Measurements from ENCODE around the gene ATOH8. TPM values are rescaled to one million over a fixed set of nuclear protein-coding genes. Genes with fewer than 3 reads are reported as not detected.

Gene ATOH8
- total and polyA plus RNA-seq, 2 donors (not counting 1 experiment from before 2014, with no cell fraction given) = not detected

DNA sequence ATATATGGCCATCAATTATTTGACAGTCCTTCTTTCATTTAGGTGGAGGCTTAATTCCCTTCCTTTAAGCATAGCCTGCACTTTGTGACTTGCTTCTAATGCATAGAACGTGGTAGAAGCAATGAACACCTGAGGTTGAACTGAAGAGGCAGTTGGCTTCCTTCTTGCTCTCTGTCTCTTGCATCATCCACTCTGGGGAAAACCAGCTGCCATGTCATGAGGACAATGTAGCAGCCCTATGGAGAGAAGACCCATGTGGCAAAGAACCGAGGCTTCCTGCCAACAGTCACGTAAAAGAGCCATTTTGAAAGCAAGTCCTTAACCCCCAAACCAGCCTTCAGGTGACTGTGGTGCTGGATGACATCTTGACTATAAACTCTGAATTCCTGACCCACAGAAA, 46.8 kb downstream of the ATOH8 start:
- Mint-ChIP-seq H3K27me3 (peaks cover 43% of the 10 kb centered on the region), H3K9me3 (ENCODE audit: insufficient read depth) (peaks cover 2% of the 10 kb centered on the region), H3K4me1 (peaks cover 6% of the 10 kb centered on the region), H3K4me3 (no peak overlapping the region), H3K27ac (no peak overlapping the region)
- no peak overlapping the region for H3K4me2 ChIP-seq (replicated peaks; ENCODE audit: low read depth, low read length, poor library complexity, severe bottlenecking)
- TF ChIP-seq EZH2 (IDR thresholded peaks at IDR 0.05; ENCODE audit: borderline replicate concordance, insufficient read depth, low read depth, low read length, poor library complexity, severe bottlenecking) = no peak
- TF ChIP-seq, protein P1, sequence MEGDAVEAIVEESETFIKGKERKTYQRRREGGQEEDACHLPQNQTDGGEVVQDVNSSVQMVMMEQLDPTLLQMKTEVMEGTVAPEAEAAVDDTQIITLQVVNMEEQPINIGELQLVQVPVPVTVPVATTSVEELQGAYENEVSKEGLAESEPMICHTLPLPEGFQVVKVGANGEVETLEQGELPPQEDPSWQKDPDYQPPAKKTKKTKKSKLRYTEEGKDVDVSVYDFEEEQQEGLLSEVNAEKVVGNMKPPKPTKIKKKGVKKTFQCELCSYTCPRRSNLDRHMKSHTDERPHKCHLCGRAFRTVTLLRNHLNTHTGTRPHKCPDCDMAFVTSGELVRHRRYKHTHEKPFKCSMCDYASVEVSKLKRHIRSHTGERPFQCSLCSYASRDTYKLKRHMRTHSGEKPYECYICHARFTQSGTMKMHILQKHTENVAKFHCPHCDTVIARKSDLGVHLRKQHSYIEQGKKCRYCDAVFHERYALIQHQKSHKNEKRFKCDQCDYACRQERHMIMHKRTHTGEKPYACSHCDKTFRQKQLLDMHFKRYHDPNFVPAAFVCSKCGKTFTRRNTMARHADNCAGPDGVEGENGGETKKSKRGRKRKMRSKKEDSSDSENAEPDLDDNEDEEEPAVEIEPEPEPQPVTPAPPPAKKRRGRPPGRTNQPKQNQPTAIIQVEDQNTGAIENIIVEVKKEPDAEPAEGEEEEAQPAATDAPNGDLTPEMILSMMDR (IDR thresholded peaks at IDR 0.05) = no peak
- peaks cover 0 to 17% (median 8%) of the 10 kb centered on the region in 3 donors for H3K9me3 ChIP-seq (ENCODE audit: control extremely low read depth in 1 of 3, control insufficient read depth in 2 of 3, insufficient read depth in 1 of 3, low read length in 2 of 3)
- WGBS (ENCODE audit: insufficient coverage) = 100% methylated on average over 2 of the region's 3 CpGs
- ChIA-PET POLR2A (no interaction called here), CTCF (interaction anchor here (1.9 kb wide), 1 partner anchor 13 kb away, joined by 8 read pairs; no protein-coding TSS in a partner anchor)
- H3K27ac ChIP-seq (ENCODE audit: low read length in 2 of 2) = no peak overlapping the region
- H3K36me3 ChIP-seq (replicated peaks in 1 of 2; ENCODE audit: control extremely low read depth in 1 of 2, control insufficient read depth in 1 of 2, extremely low read depth in 1 of 2, insufficient read depth in 2 of 2, low read length in 1 of 2) = no peaks in the 10 kb centered on the region
- DNase-seq (no peak), ATAC-seq (ENCODE audit: low read depth) (no peak)
- H3K27me3 ChIP-seq (replicated peaks in 1 of 4; ENCODE audit: control extremely low read depth in 1 of 4, control insufficient read depth in 3 of 4, insufficient read depth in 4 of 4, low read length in 3 of 4) = peaks cover 0 to 24% (median 6%) of the 10 kb centered on the region in 4 experiments
- H2AFZ ChIP-seq (ENCODE audit: insufficient read depth, low read depth, low read length, poor library complexity, severe bottlenecking) = no peak overlapping the region
- no peaks in the 10 kb centered on the region for H3K4me1 ChIP-seq (ENCODE audit: control insufficient read depth in 2 of 2, insufficient read depth in 2 of 2, low read length in 2 of 2)
- H4K20me1 ChIP-seq (ENCODE audit: control insufficient read depth, insufficient read depth, low read length, poor library complexity, severe bottlenecking) = no peaks in the 10 kb centered on the region
- H3K79me2 ChIP-seq (ENCODE audit: control insufficient read depth, insufficient read depth, low read length) = no peaks in the 10 kb centered on the region
- intact Hi-C loops (cut with micrococcal nuclease) = no loop called here
- H3K4me3 ChIP-seq (ENCODE audit: control extremely low read depth in 1 of 5, extremely low read depth in 1 of 5, insufficient read depth in 1 of 5, low read depth in 2 of 5, low read length in 4 of 5) = no peak overlapping the region
- H3K9ac ChIP-seq (ENCODE audit: low read length) = no peak overlapping the region

DNA sequence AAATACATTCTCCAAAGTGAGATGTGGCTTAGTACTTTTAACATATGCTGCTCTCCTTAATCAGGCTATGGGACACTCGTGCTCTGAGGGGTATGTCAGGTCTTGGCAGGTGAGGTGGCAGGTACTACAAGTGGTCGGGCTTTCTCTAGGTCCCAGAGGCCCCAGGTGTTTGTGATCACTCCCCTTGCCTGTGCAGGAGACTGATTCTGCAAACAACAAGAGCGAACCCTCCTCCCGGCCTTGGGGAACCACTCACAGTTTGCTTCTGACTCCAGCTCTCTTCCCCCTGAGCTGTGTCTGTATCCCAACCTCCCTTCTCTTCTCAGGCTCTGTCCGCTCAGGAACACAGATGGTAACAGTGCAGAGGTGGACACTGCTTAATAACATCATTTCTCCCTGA, 48.1 kb downstream of the ATOH8 start:
- POLR2A ChIA-PET = no interaction called here
- H3K36me3 ChIP-seq (replicated peaks in 1 of 2; ENCODE audit: control extremely low read depth in 1 of 2, control insufficient read depth in 1 of 2, extremely low read depth in 1 of 2, insufficient read depth in 2 of 2, low read length in 1 of 2) = no peaks in the 10 kb centered on the region
- Mint-ChIP-seq H3K4me1 (peaks cover 6% of the 10 kb centered on the region), H3K27ac (no peak overlapping the region), H3K4me3 (no peak overlapping the region), H3K9me3 (ENCODE audit: insufficient read depth) (peaks cover 2% of the 10 kb centered on the region), H3K27me3 (peaks cover 37% of the 10 kb centered on the region)
- no peak overlapping the region for H3K27ac ChIP-seq (ENCODE audit: low read length in 2 of 2)
- no peak overlapping the region for H3K4me2 ChIP-seq (replicated peaks; ENCODE audit: low read depth, low read length, poor library complexity, severe bottlenecking)
- no peaks in the 10 kb centered on the region for H4K20me1 ChIP-seq (ENCODE audit: control insufficient read depth, insufficient read depth, low read length, poor library complexity, severe bottlenecking)
- 87% methylated on average over 5 of the region's 5 CpGs for WGBS (ENCODE audit: insufficient coverage)
- intact Hi-C loops (cut with micrococcal nuclease) = no loop called here
- CTCF ChIA-PET = interaction anchor here (1.4 to 2.6 kb wide), 2 partner anchors 14 to 73 kb away, joined by 7 to 10 read pairs; no protein-coding TSS in a partner anchor
- no peaks in the 10 kb centered on the region for H3K79me2 ChIP-seq (ENCODE audit: control insufficient read depth, insufficient read depth, low read length)
- H3K4me3 ChIP-seq (ENCODE audit: control extremely low read depth in 1 of 5, extremely low read depth in 1 of 5, insufficient read depth in 1 of 5, low read depth in 2 of 5, low read length in 4 of 5) = no peak overlapping the region
- peaks cover 0 to 24% (median 6%) of the 10 kb centered on the region in 4 experiments for H3K27me3 ChIP-seq (replicated peaks in 1 of 4; ENCODE audit: control extremely low read depth in 1 of 4, control insufficient read depth in 3 of 4, insufficient read depth in 4 of 4, low read length in 3 of 4)
- H3K9ac ChIP-seq (ENCODE audit: low read length) = no peak overlapping the region
- H3K4me1 ChIP-seq (ENCODE audit: control insufficient read depth in 2 of 2, insufficient read depth in 2 of 2, low read length in 2 of 2) = no peaks in the 10 kb centered on the region
- H2AFZ ChIP-seq (ENCODE audit: insufficient read depth, low read depth, low read length, poor library complexity, severe bottlenecking) = no peak overlapping the region
- no peak for ATAC-seq (ENCODE audit: low read depth)
- no peak for DNase-seq
- peaks cover 0 to 17% (median 8%) of the 10 kb centered on the region in 3 donors for H3K9me3 ChIP-seq (ENCODE audit: control extremely low read depth in 1 of 3, control insufficient read depth in 2 of 3, insufficient read depth in 1 of 3, low read length in 2 of 3)
- TF ChIP-seq, protein P1 (IDR thresholded peaks at IDR 0.05) = no peak
- TF ChIP-seq EZH2 (IDR thresholded peaks at IDR 0.05; ENCODE audit: borderline replicate concordance, insufficient read depth, low read depth, low read length, poor library complexity, severe bottlenecking) = no peak
